ENCODE results near the gene ABHD17B.

DNA sequence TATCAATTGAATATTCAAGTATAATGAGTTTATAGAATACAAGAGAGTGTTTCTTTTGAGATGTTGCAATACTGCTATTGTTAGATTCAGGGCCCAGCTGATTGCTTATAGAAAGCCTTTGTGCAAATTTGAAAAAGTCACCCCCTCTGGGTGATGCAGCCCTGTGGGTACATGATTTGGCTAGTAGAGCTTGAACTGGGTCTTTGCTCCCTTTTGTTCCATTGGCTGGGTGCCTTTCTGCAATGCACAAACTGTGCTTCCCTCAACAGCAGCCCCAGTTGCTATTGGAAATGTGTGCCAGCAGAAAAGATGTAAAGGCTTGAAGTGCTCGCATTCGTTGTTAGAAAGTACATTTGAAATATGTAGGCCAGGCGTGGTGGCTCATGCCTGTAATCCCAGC, 80.8 kb downstream of the ABHD17B start:
- TF ChIP-seq POLR2A (IDR thresholded peaks at IDR 0.05) = no peak
- TF ChIP-seq CTCF (IDR thresholded peaks at IDR 0.05) = no peak
- TF ChIP-seq EP300 (IDR thresholded peaks at IDR 0.05) = no peak
- TF ChIP-seq POLR2AphosphoS5 (IDR thresholded peaks at IDR 0.05) = no peak

Measured in gastroesophageal sphincter (tissue), 3 donors.